T-helper 1 cell treated with Interleukin-12 subunit alpha and Interleukin-12 subunit beta and Interleukin-4 antibody, amounts not matched to agents 30 ng/mL and 1 ng/mL, for 36 hours (primary cell): Measurements from ENCODE around the gene ASB16. TPM values are rescaled to one million over a fixed set of nuclear protein-coding genes. Genes with fewer than 3 reads are reported as not detected.
"Not testable (repeated sequence)": the region's sequence is repeated elsewhere in the genome, so short reads cannot be mapped to it uniquely, and the experiment has no call there.

Experiments
- intact Hi-C: fragments of 100-400 bp; cut with micrococcal nuclease; formaldehyde crosslinking; loops from one replicate; pipeline ENCODE4 v1.15.1; 2024
- total RNA-seq: library from RNA; stranded (reverse); gene quantifications from 2 replicates; pipeline ENCODE4 v1.2.3, GENCODE V29; 2022

Gene ASB16, protein sequence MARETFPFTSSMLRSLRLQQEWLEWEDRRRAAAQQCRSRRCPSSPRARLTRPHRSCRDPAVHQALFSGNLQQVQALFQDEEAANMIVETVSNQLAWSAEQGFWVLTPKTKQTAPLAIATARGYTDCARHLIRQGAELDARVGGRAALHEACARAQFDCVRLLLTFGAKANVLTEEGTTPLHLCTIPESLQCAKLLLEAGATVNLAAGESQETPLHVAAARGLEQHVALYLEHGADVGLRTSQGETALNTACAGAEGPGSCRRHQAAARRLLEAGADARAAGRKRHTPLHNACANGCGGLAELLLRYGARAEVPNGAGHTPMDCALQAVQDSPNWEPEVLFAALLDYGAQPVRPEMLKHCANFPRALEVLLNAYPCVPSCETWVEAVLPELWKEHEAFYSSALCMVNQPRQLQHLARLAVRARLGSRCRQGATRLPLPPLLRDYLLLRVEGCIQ
- 0.56 TPM in 1 of 2 replicates, not detected in the other for total RNA-seq

- intact Hi-C loops, result no loop called here
These were observed at the start of gene ASB16 for GRCh38 chr17:44170499-44171201. ASB16 (plus strand) TSS chr17:44170704; CDS start chr17:44170790, 86 bp downstream.

DNA sequence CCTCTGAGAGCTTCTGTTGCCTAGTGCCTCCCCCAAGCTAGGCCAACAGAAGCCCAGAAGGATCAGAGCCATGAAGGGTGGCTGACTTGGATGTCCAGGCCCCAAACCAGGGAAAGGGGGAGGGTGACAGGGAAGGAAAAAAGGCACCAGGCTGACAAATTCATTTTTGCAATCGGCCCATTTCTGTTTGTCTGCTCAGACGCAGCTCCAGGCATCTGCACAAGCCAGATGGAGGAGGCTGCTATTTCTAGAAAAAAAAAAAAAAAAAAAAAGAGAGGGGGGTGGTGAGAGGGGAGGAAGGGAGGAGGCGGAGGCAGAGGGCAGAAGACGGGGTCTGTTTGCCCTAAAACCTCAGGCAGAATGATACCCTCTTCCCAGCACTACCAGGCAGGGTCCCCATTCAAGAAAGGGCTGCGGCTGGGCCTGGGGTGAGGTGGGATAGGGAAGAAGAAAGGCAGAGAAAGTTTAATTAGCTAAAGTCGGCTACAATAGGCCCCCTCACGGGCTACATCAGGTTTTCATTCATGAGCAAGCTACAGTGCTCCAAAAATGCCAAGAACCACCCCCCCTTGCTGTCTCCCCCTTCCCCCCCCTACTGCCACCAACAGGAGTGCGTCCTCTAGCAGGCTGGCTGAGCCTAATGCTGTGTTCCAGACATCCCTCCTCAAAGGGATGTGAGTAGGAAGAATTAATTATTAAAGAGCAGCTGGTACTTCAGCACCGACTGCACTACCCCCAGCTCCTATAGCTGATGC, 49.5 kb upstream of the ASB16 start:
- intact Hi-C loops, result loop anchor here (5.0 kb wide), 2 partner anchors 206 to 381 kb away; partner anchors contain the start of gene GPATCH8

DNA sequence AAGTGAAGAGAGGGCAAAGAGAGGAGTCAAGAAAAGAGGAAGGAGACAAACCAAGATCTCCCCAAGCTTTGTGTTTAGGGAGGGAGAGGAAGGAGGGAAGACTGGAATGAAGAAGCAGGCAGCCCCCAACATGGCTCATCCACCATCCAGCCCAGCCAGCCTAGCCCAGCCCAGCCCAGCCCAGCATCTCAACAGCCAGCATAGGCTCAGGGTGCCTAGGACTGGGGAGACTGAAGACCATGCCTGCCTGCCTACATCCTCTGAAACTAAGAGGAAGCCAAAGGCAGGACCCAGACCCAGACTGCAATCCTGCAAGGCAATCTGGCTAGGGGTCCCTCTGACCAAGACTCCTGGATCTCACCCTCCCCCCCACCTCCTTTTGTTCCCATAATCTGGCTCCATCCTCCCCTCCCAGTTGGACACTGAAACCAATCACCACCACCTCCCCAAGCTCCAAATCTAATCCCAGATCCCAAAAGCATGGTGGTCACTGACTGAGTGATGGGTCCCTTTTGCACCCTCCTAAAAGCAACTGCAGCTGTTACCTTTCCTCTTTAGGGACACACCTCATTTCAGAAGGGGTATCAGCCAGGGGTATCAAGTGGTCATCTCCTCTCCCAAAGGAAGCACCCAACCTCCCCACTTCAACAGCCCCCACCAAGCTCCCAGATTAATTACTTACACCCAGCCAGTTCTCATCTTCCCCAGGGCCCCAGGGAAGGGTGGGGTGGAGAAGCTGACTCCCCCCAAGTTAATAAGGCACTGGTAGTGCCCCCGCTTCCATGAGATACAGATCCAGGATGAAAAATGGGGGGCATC, 48.3 kb upstream of the ASB16 start:
- intact Hi-C loops, result loop anchor here (5.0 kb wide), 2 partner anchors 205 to 380 kb away; partner anchors contain the start of gene GPATCH8

- intact Hi-C loops, result loop anchor here (1.0 to 5.0 kb wide), 7 partner anchors 18 to 379 kb away; partner anchors contain the start of genes G6PC3, GPATCH8, HROB and TMUB2
These were observed 47.6 kb upstream of the ASB16 start for GRCh38 chr17:44122816-44123355.

DNA sequence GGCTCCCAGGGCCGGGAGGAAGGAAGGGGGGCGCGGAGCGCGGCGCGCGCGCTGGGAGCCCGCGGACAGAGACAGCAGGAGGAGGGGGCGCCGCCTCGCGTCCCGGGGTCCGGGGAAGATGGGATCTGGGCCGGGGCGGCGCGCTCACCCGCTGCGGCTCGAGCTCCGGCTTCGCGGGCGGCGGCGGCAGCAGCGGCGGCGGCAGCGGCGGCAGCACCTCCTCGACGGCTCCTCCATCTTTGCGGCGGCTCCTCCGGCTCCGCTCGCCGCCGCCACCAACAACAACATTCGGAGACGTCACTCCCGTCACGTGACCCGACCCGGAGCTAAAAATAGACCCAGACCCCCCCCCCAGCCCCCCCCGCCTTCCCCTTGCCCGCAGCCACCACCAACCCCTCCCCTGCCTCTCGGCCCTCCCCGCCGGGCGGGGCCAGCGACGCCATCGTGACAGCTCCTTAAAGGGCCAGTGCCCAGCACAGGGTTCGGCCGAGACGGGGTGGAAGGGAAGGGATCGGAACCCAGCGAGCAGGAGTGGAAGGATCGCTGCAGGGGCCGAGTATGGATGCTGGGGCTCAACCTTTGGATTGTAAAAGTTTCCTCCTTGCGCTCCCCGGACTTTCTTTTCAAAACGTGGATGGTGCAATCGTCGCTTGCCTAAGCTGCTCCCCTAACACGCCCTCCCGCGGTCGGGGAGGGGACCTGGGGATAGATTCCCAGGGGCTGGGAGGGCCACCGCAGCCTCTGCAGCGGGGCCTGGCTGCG, 47.0 kb upstream of the ASB16 start, which contains the start of gene HDAC5:
TSS of gene HDAC5 (minus strand) at position 286 of the 762 bp plus-strand sequence. CDS start 6,126 bp downstream, outside the sequence.
- intact Hi-C loops, result loop anchor here (1.0 to 5.0 kb wide), 9 partner anchors 18 to 379 kb away; partner anchors contain the start of genes G6PC3, GPATCH8, HROB and LSM12

DNA sequence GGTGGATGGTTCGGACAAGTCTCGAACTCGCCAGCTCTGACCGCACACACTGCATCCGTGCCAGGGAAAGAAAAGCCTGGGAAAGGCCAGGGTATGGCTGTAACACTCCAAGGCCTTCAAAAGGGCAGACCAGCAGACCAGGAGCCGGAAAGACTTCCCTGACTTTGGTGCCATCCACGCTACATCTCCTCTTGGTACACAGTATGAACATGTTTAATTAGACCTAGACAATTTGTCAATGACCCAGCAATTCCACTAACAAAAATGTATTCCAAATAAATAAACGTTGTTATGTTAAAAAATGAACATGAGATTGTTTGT, 46.4 kb upstream of the ASB16 start:
- intact Hi-C loops, result loop anchor here (1.0 to 5.0 kb wide), 4 partner anchors 44 to 378 kb away; partner anchors contain the start of genes GPATCH8 and LSM12

DNA sequence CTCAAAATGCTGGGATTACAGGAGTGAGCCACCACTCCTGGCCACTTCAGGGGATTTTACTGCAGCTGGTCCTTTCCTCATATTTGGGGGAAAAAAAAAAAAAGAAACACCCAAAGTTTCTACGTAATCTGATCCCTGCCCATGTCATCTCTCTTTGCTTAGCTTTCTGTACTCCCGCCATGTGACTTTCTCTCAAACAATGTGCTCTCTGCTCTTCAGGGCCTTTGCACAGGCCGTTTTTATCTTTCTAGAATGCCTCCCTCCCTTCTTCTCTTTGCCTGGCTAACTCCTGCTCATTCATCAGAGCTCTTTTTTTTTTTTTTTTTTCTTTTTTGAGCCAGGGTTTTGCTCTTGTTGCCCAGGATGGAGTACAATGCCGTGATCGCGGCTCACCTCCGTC, 42.1 kb upstream of the ASB16 start:
- intact Hi-C loops, result no loop called here

DNA sequence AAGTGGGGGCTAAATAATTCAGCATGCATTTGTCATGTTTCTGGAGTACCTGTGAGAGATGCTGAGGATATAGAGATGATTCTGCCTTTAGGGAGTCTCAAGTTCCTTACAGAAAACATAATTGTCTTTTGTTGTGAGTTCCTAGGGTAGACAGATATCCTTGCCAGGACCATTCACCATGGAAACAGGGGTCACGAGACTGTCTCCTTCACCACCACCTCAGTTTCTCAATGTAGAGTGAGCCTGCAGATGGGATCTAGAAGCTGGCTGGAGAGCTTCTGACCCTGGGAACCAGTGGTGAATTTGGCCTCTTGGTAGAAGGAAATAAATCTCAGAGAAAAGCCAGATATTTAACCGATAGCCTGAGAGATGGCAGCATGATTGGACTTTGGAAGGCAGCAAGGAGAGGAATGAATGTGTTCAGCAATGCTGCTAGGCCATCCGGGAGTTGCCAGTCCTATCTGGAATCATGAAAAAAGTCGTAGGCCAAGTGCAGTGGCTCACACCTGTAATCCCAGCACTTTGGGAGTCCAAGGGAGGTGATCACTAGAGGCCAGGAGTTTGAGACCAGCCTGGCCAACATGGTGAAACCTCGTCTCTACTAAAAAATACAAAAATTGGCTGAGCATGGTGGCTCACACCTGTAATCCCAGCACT, 39.7 kb upstream of the ASB16 start:
- intact Hi-C loops, result no loop called here

- intact Hi-C loops, result not testable (repeated sequence)
These were observed 39.1 kb upstream of the ASB16 start for GRCh38 chr17:44131372-44131771.

- intact Hi-C loops, result no loop called here
These were observed 38.2 kb upstream of the ASB16 start for GRCh38 chr17:44132275-44132821.

- intact Hi-C loops, result no loop called here
These were observed 36.5 kb upstream of the ASB16 start for GRCh38 chr17:44133918-44134476.

GRCh38 chr17:44134752-44135568, 35.5 kb upstream of the ASB16 start:
- intact Hi-C loops, result no loop called here

GRCh38 chr17:44137891-44138709, 32.4 kb upstream of the ASB16 start:
- intact Hi-C loops, result no loop called here

GRCh38 chr17:44143921-44144320, 26.6 kb upstream of the ASB16 start:
- intact Hi-C loops, result not testable (repeated sequence)

- intact Hi-C loops, result no loop called here
These were observed 25.4 kb upstream of the ASB16 start for GRCh38 chr17:44144966-44145739.
